IPS DF 4.7 (cell line): ENCODE data around the gene MADCAM1.

Source experiments
- DNase-seq: peaks from one replicate; pipeline ENCODE4 v3.0.0-alpha.2; 2013; ENCODE audit warnings: low spot score; ENCODE audit errors: extremely low read depth

The MADCAM1 gene

GRCh38 chr19:531753-532560 lies 35.7 kb downstream of the MADCAM1 start, which contains the start of gene CDC34:
TSS of gene CDC34 (plus strand) at chr19:531760. CDS start at chr19:531932, 172 bp downstream.
- no peak for DNase-seq

- no peak for DNase-seq
These were observed 36.5 kb downstream of the MADCAM1 start for GRCh38 chr19:532561-533363.

GRCh38 chr19:533364-534058 lies 37.2 kb downstream of the MADCAM1 start:
- DNase-seq: no peak

- no peak for DNase-seq
These were observed 37.8 kb downstream of the MADCAM1 start for GRCh38 chr19:534088-534487.

GRCh38 chr19:535017-535835 lies 38.9 kb downstream of the MADCAM1 start:
- DNase-seq: no peak

- no peak for DNase-seq
These were observed 40.0 kb downstream of the MADCAM1 start for GRCh38 chr19:536031-536880.

GRCh38 chr19:536881-537404 lies 40.7 kb downstream of the MADCAM1 start:
- DNase-seq: no peak

GRCh38 chr19:538641-539428 lies 42.5 kb downstream of the MADCAM1 start:
- no peak for DNase-seq

GRCh38 chr19:539429-540030 lies 43.2 kb downstream of the MADCAM1 start:
- no peak for DNase-seq

GRCh38 chr19:540867-541637 lies 44.8 kb downstream of the MADCAM1 start:
- no peak for DNase-seq

- no peak for DNase-seq
These were observed 45.4 kb downstream of the MADCAM1 start for GRCh38 chr19:541699-542098.

GRCh38 chr19:542173-542866 lies 46.0 kb downstream of the MADCAM1 start:
- no peak for DNase-seq

GRCh38 chr19:543910-544608 lies 47.8 kb downstream of the MADCAM1 start, which contains the start of gene GZMM:
TSS of gene GZMM (plus strand) at chr19:544053. CDS start at chr19:544072, 19 bp downstream.
- DNase-seq: no peak

- no peak for DNase-seq
These were observed 50.8 kb downstream of the MADCAM1 start for GRCh38 chr19:547117-547516.

GRCh38 chr19:547836-548720 lies 51.8 kb downstream of the MADCAM1 start:
- no peak for DNase-seq
